ENCODE results near the gene CNOT2.

- TF ChIP-seq, protein P1, sequence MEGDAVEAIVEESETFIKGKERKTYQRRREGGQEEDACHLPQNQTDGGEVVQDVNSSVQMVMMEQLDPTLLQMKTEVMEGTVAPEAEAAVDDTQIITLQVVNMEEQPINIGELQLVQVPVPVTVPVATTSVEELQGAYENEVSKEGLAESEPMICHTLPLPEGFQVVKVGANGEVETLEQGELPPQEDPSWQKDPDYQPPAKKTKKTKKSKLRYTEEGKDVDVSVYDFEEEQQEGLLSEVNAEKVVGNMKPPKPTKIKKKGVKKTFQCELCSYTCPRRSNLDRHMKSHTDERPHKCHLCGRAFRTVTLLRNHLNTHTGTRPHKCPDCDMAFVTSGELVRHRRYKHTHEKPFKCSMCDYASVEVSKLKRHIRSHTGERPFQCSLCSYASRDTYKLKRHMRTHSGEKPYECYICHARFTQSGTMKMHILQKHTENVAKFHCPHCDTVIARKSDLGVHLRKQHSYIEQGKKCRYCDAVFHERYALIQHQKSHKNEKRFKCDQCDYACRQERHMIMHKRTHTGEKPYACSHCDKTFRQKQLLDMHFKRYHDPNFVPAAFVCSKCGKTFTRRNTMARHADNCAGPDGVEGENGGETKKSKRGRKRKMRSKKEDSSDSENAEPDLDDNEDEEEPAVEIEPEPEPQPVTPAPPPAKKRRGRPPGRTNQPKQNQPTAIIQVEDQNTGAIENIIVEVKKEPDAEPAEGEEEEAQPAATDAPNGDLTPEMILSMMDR (optimal IDR thresholded peaks at IDR 0.05 in 1 of 3, IDR thresholded peaks at IDR 0.05 in 1 of 3, conservative IDR thresholded peaks at IDR 0.05 in 1 of 3; ENCODE audit: extremely low read depth in 1 of 3, insufficient read depth in 2 of 3, low read length in 3 of 3) = no peak
- no peak for TF ChIP-seq EZH2 (IDR thresholded peaks at IDR 0.05; ENCODE audit: low read length)
Measured at GRCh38 chr12:70275045-70275444, 31.8 kb downstream of the CNOT2 start.
